MM.1S (cell line): ENCODE measurements around the gene ENO4.

Experiments
- EZH2 ChIP-seq: fragments of 300-600 bp; sonication (generic); optimal IDR thresholded peaks from 2 replicates; pipeline ENCODE3; 2017; ENCODE audit warnings: low read depth, mild to moderate bottlenecking, antibody characterized with exemption, low read length, mixed read lengths
- EZH2phosphoT487 ChIP-seq: fragments of 300-600 bp; sonication (generic); IDR thresholded peaks from 2 replicates; pipeline ENCODE4 v1.6.1; 2018; ENCODE audit warnings: antibody characterized with exemption, low read length
- TF ChIP-seq, protein P1 (sequence below): fragments of 300-600 bp; sonication (generic); IDR thresholded peaks from 2 replicates; pipeline ENCODE4 v1.5.1; 2016; ENCODE audit warnings: antibody characterized with exemption, low read length, mixed read lengths

DNA sequence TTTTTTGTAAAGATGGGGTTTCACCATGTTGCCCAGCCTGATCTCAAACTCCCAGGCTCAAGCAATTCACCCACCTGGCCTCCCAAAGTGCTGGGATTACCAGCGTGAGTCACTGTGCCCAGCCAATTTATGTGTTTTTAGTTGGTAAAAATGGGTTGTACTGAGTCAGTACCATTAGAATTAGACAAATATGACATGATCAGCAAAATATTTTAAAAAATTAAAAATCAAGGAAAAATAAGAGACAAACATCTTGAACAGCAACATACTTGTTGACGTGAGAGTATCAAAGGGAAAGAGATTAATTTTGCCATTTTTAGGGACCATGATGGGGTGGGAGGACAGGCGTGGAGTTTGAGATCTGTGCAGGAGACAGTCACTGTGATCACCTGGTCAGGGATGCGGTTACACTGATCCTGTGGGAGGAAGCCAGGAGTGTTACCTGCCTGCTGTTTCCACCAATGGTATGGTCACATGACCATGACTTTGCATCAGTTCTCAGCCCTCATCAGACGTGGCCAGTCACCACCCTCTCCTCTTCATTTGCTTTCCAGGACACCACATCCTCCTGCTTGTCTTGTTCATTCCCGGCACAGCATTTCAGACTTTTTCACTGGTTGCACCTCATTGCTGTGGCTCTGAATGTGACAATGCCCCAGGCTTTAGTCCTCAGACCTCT is 29.2 kb upstream of the ENO4 start:
- TF ChIP-seq, protein P1, sequence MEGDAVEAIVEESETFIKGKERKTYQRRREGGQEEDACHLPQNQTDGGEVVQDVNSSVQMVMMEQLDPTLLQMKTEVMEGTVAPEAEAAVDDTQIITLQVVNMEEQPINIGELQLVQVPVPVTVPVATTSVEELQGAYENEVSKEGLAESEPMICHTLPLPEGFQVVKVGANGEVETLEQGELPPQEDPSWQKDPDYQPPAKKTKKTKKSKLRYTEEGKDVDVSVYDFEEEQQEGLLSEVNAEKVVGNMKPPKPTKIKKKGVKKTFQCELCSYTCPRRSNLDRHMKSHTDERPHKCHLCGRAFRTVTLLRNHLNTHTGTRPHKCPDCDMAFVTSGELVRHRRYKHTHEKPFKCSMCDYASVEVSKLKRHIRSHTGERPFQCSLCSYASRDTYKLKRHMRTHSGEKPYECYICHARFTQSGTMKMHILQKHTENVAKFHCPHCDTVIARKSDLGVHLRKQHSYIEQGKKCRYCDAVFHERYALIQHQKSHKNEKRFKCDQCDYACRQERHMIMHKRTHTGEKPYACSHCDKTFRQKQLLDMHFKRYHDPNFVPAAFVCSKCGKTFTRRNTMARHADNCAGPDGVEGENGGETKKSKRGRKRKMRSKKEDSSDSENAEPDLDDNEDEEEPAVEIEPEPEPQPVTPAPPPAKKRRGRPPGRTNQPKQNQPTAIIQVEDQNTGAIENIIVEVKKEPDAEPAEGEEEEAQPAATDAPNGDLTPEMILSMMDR: no peak
- TF ChIP-seq EZH2 (no peak), EZH2phosphoT487 (no peak)
